Vagina (tissue), 2 donors: ENCODE data around the gene DHRS7C. TPM values are rescaled to one million over a fixed set of nuclear protein-coding genes. Genes with fewer than 3 reads are reported as not detected.
A peak's percentile ranks its signal among the peaks of the same experiment; 100 is the strongest.

Source experiments
- DNase-seq, 2 donors: peaks; one replicate each; pipeline ENCODE4 v3.0.0-alpha.2; 2017; ENCODE audit errors: extremely low spot score in 2 of 2
- H3K27ac ChIP-seq: fragments of 200-600 bp; sonication (generic); one replicate; pipeline ENCODE4 v1.5.1; 2019
- H3K27me3 ChIP-seq: fragments of 200-600 bp; sonication (generic); one replicate; pipeline ENCODE4 v1.5.1; 2019
- H3K36me3 ChIP-seq, 2 donors: fragments of 200-600 bp; sonication (generic); one replicate each; pipeline ENCODE4 v1.5.1; 2017 to 2019
- H3K4me1 ChIP-seq: fragments of 200-600 bp; sonication (generic); one replicate; pipeline ENCODE4 v1.5.1; 2019
- H3K4me3 ChIP-seq, 2 donors: fragments of 200-600 bp; sonication (generic); 1 replicate in 1 of 2; 2 replicates in 1 of 2; pipeline ENCODE4 v1.5.1; 2016 to 2019
- H3K9me3 ChIP-seq: fragments of 200-600 bp; sonication (generic); one replicate; pipeline ENCODE4 v1.5.1; 2019
- POLR2A ChIP-seq, 2 donors: fragments of 450-650 bp; IDR thresholded peaks; one replicate each; pipeline ENCODE4 v1.6.1; 2017; ENCODE audit warnings: antibody characterized with exemption in 2 of 2, mild to moderate bottlenecking in 2 of 2, moderate library complexity in 2 of 2
- POLR2AphosphoS5 ChIP-seq, 2 donors: sonication (generic); formaldehyde crosslinking; IDR thresholded peaks; one replicate each; pipeline ENCODE4 v1.9.0; 2017; ENCODE audit warnings: antibody characterized with exemption in 2 of 2, mild to moderate bottlenecking in 2 of 2, low read depth in 1 of 2; ENCODE audit not compliant: insufficient read depth in 1 of 2
- intact Hi-C: fragments of 100-400 bp; cut with DNase I; formaldehyde crosslinking; loops from one replicate; pipeline ENCODE4 v1.15.1; 2023
- total RNA-seq: library from RNA; depleted of rRNA; stranded (reverse); fragments of >200 nt; gene quantifications from one replicate; pipeline ENCODE4 v1.2.3, GENCODE V29; 2016
- TF ChIP-seq, protein P1 (sequence below), 3 experiments: fragments of 450-650 bp in 2 of 3; fragments of 200-600 bp in 1 of 3; sonication (generic) in 1 of 3; IDR thresholded peaks; one replicate each; pipeline ENCODE4 v1.5.1; 2017 to 2019; ENCODE audit warnings: antibody characterized with exemption in 3 of 3, mild to moderate bottlenecking in 2 of 3, moderate library complexity in 2 of 3

The DHRS7C gene, protein sequence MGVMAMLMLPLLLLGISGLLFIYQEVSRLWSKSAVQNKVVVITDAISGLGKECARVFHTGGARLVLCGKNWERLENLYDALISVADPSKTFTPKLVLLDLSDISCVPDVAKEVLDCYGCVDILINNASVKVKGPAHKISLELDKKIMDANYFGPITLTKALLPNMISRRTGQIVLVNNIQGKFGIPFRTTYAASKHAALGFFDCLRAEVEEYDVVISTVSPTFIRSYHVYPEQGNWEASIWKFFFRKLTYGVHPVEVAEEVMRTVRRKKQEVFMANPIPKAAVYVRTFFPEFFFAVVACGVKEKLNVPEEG
- total RNA-seq, result not detected

DNA sequence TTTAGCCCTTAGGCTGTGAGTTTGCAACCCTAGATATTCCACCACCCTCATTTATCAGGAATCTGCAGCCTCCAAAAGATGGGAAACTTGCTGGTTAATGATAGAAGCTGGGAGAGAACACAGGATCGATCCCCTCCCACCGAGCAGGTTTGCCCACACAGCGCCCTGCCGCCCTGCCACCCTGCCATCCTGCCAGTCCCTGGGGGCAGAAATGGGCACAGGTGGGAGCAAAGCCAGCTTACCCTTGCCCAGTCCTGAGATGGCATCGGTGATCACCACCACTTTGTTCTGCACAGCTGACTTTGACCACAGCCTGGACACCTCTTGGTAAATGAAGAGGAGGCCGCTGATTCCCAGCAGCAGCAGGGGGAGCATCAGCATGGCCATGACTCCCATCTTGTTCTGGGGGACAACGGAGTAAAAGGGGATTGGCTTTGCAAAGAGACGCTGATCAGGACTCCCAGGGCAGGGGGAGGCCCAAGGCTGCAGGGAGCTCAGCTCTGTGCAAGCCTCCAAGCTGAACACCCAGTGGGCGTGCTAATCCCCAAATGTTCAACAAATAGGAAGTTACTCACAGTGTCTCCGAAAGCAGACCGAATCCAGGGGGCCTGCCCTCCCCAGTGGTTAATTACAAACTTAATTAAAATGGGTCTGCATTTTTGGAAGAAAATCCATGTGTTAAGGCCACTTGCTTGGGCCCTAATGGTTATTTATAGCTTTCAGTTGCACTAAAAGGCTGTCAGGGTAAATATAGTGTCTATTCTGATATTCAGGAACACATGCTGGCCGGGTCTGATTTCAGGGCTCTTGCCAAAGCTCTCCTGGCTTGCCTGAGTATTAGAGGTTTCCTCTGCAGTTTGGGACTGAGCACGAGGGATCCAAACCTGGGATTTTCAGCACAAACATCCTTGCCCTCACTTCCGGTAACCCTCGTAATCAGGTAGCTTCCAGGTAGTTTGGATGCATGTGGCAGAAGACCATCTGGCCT, at the start of gene DHRS7C:
Gene DHRS7C, minus strand, starts transcription at position 704 of the 988 bp plus-strand sequence. Its CDS starts 308 bp downstream, at position 396.
- no peak within 1 kb of the TSS for H3K27ac ChIP-seq
- TF ChIP-seq, protein P1, sequence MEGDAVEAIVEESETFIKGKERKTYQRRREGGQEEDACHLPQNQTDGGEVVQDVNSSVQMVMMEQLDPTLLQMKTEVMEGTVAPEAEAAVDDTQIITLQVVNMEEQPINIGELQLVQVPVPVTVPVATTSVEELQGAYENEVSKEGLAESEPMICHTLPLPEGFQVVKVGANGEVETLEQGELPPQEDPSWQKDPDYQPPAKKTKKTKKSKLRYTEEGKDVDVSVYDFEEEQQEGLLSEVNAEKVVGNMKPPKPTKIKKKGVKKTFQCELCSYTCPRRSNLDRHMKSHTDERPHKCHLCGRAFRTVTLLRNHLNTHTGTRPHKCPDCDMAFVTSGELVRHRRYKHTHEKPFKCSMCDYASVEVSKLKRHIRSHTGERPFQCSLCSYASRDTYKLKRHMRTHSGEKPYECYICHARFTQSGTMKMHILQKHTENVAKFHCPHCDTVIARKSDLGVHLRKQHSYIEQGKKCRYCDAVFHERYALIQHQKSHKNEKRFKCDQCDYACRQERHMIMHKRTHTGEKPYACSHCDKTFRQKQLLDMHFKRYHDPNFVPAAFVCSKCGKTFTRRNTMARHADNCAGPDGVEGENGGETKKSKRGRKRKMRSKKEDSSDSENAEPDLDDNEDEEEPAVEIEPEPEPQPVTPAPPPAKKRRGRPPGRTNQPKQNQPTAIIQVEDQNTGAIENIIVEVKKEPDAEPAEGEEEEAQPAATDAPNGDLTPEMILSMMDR (IDR thresholded peaks at IDR 0.05), result no peak
- TF ChIP-seq POLR2A (IDR thresholded peaks at IDR 0.05) (no peak), POLR2AphosphoS5 (IDR thresholded peaks at IDR 0.05; ENCODE audit: insufficient read depth in 1 of 2, low read depth in 1 of 2) (no peak)
- H3K36me3 ChIP-seq, result no peaks in the 10 kb centered on the region
- intact Hi-C loops, result no loop called here
- H3K9me3 ChIP-seq, result no peaks in the 10 kb centered on the region
- DNase-seq, result no peak
- no peaks in the 10 kb centered on the region for H3K27me3 ChIP-seq
- H3K4me1 ChIP-seq, result no peaks in the 10 kb centered on the region
- no peak within 1 kb of the TSS for H3K4me3 ChIP-seq

- intact Hi-C loops, result no loop called here
- Histone ChIP-seq H3K27ac (peak overlapping the region; percentile 85), H3K36me3 (no peaks in the 10 kb centered on the region), H3K27me3 (no peaks in the 10 kb centered on the region), H3K4me3 (no peak overlapping the region), H3K4me1 (peaks cover 48% of the 10 kb centered on the region), H3K9me3 (no peaks in the 10 kb centered on the region)
- DNase-seq, result peak; percentile 79
- no peak for TF ChIP-seq POLR2AphosphoS5 (IDR thresholded peaks at IDR 0.05; ENCODE audit: insufficient read depth in 1 of 2, low read depth in 1 of 2)
- TF ChIP-seq POLR2A (IDR thresholded peaks at IDR 0.05), result no peak
- TF ChIP-seq, protein P1 (IDR thresholded peaks at IDR 0.05), result no peak
Measured at GRCh38 chr17:9839433-9839832, 48.0 kb upstream of the DHRS7C start.

DNA sequence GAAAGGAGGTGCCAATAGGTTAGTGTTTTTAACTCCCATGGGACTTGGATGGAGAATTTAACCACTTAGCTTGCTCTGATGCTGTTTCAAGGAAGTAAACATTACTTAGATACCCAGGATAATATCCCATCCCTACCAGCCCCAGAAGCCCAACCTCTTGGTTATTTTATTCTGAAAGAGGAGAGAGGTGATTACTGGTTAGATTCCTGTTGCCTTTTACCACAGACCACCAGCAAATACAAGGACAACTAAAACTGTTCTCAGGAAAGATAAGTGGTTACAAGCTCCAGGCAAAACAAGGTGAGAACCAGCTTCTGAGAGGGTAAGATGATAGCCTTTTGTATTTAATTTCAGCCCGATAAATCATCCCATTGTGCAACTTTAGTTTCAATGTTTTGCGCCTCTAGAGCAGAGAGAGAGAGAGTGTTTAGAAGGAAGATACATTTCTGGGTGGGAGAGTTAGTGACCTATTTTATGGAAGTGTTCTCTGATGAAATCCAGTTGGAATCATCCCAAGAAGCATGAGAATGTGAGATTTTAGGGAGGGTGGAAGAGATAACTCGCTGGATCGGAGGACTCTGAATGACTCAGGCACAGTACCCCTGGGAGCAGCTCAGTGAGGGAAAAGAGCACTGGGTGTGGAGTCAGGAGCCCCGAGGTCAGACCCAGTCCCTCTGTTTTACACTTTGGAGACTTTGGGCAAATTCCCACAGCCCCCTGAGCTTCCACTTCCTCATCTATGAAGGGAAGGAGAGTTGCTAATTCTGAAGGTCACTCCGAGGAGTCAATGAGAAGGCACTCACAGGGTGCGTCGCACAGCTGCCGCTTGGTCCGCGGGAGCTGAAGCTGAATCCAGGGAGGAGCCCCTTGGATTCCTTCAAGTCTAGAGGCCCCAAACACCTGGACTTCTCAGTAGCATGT, 46.4 kb upstream of the DHRS7C start:
- Histone ChIP-seq H3K36me3 (no peaks in the 10 kb centered on the region), H3K4me1 (peaks cover 38% of the 10 kb centered on the region), H3K4me3 (no peak overlapping the region), H3K9me3 (no peaks in the 10 kb centered on the region), H3K27ac (peak overlapping the region; percentile 85), H3K27me3 (no peaks in the 10 kb centered on the region)
- TF ChIP-seq, protein P1 (IDR thresholded peaks at IDR 0.05), result no peak
- TF ChIP-seq POLR2AphosphoS5 (IDR thresholded peaks at IDR 0.05; ENCODE audit: insufficient read depth in 1 of 2, low read depth in 1 of 2) (peak; percentile 28 to 45), POLR2A (IDR thresholded peaks at IDR 0.05) (no peak)
- DNase-seq, result peak; percentile 31 to 92
- intact Hi-C loops, result no loop called here

DNA sequence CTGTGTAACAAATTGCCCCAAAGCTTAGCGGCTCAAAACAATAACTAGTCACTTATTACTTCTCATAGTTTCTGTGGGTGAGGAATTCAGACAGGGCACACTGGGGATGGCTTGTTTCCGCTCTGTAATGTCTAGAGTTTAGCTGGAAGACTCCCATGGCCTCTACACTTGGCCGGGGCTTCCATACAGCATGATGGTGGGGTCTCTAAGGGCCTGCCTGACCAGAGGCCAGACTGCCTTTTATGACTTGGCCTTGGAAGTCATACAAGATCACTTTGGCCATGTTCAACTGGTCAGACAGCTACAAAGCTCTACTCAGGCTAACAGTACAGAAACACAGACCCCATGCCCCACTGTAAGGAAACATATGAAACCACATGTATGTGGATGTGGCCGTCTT, 42.5 kb upstream of the DHRS7C start:
- no peaks in the 10 kb centered on the region for H3K27me3 ChIP-seq
- DNase-seq, result peak; percentile 19 to 32
- intact Hi-C loops, result no loop called here
- H3K36me3 ChIP-seq, result no peaks in the 10 kb centered on the region
- no peak overlapping the region for H3K27ac ChIP-seq
- peaks cover 22% of the 10 kb centered on the region for H3K4me1 ChIP-seq
- no peaks in the 10 kb centered on the region for H3K9me3 ChIP-seq
- no peak for TF ChIP-seq POLR2A (IDR thresholded peaks at IDR 0.05)
- TF ChIP-seq, protein P1 (IDR thresholded peaks at IDR 0.05), result no peak
- TF ChIP-seq POLR2AphosphoS5 (IDR thresholded peaks at IDR 0.05; ENCODE audit: insufficient read depth in 1 of 2, low read depth in 1 of 2), result no peak
- H3K4me3 ChIP-seq, result no peak overlapping the region
